WERI-Rb-1 (cell line): ENCODE measurements around the gene NR5A2.

ENCODE experiments used
- DNase-seq: peaks from one replicate; pipeline ENCODE4 v3.0.0-alpha.2; 2020
- H3K27ac ChIP-seq: fragments of 250-450 bp; sonication (Bioruptor Pico); 2 replicates; pipeline ENCODE4 v1.5.1; 2020; ENCODE audit warnings: mild to moderate bottlenecking, moderate library complexity
- H3K27me3 ChIP-seq: fragments of 250-450 bp; sonication (Bioruptor Pico); 2 replicates; pipeline ENCODE4 v1.5.1; 2021; ENCODE audit warnings: mild to moderate bottlenecking, low read depth, moderate library complexity; ENCODE audit not compliant: insufficient read depth, severe bottlenecking
- H3K36me3 ChIP-seq: fragments of 250-450 bp; sonication (Bioruptor Pico); 2 replicates; pipeline ENCODE4 v1.5.1; 2020; ENCODE audit warnings: mild to moderate bottlenecking, moderate library complexity
- H3K4me3 ChIP-seq: 2 replicates; pipeline ENCODE4 v1.5.1; 2011; ENCODE audit warnings: low read depth, mild to moderate bottlenecking, control low read depth, low read length
- H3K9me3 ChIP-seq: fragments of 250-450 bp; sonication (Bioruptor Pico); 2 replicates; pipeline ENCODE4 v1.5.1; 2021; ENCODE audit warnings: mild to moderate bottlenecking, moderate library complexity; ENCODE audit not compliant: severe bottlenecking
- TF ChIP-seq, protein P1 (sequence below): IDR thresholded peaks from 2 replicates; pipeline ENCODE4 v1.5.1; 2011; ENCODE audit warnings: low read depth, mild to moderate bottlenecking, control low read depth, inconsistent platforms, low read length

NR5A2 gene

DNA sequence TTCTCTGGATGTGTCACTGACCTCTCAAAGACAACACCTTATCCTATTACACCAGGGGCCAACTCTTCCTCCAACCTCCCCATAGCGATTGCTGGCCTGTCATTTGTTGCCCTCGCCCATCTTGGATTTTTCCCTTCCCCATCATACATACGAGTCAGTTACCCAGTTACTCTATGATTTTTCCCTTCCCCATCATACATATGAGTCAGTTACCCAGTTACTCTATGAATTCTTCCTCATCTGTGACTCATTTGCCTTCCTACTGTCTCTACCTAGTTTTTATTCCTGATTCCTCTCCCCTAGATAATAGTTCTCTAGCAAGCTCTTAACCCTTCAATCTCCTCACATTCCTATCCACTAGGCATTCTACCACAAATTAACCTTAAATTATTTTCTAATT, 178.8 kb downstream of the NR5A2 start:
- no peak for DNase-seq

DNA sequence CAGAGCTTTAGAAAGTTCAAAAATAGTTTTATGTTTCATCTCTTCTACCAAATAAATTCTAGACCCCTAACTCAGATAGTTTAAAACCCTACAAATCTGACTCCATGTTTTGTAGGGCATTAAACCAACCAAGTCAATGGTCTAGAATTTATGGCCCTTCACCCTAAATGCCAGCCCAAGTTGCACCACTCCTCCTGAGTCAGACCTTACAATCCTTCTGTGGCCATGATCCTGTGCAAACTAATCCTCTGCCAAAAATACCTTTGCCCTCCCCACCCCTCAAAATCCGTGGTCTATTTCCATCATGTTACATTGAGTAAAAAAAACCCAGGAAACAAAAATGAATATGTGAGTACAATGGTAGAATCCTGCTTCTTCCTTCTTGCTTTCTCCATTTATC, 179.3 kb downstream of the NR5A2 start:
- Histone ChIP-seq H3K27ac (no peak overlapping the region), H3K9me3 (no peaks in the 10 kb centered on the region), H3K4me3 (no peak overlapping the region), H3K27me3 (no peaks in the 10 kb centered on the region), H3K36me3 (no peaks in the 10 kb centered on the region)
- DNase-seq, result no peak
- TF ChIP-seq, protein P1, sequence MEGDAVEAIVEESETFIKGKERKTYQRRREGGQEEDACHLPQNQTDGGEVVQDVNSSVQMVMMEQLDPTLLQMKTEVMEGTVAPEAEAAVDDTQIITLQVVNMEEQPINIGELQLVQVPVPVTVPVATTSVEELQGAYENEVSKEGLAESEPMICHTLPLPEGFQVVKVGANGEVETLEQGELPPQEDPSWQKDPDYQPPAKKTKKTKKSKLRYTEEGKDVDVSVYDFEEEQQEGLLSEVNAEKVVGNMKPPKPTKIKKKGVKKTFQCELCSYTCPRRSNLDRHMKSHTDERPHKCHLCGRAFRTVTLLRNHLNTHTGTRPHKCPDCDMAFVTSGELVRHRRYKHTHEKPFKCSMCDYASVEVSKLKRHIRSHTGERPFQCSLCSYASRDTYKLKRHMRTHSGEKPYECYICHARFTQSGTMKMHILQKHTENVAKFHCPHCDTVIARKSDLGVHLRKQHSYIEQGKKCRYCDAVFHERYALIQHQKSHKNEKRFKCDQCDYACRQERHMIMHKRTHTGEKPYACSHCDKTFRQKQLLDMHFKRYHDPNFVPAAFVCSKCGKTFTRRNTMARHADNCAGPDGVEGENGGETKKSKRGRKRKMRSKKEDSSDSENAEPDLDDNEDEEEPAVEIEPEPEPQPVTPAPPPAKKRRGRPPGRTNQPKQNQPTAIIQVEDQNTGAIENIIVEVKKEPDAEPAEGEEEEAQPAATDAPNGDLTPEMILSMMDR, result no peak

More for the DNA sequence above, 178.8 kb downstream of the NR5A2 start:
- H3K36me3 ChIP-seq, result no peaks in the 10 kb centered on the region
- no peak overlapping the region for H3K4me3 ChIP-seq
- H3K27me3 ChIP-seq, result no peaks in the 10 kb centered on the region
- no peaks in the 10 kb centered on the region for H3K9me3 ChIP-seq
- H3K27ac ChIP-seq, result no peak overlapping the region
- TF ChIP-seq, protein P1, result no peak

DNA sequence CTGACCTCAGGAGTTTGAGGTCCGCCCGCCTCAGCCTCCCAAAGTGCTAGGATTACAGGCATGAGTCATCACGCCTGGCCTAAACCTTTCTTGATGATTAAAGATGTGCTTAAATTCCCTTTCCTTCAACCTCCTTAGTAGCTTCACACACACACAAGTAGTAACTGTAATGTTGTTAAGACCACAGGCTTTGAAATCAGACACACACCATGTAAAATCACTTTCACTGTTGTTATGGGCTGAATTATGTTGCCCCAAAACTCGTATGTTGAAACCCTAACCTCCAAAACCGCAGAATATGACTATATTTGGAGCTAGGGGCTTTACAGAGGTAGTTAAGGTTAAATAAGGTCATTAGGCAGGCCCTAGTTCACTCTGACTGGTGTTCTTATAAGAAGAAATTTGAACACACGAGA, 180.2 kb downstream of the NR5A2 start:
- TF ChIP-seq, protein P1, result no peak
- peak; percentile 63 for DNase-seq
- Histone ChIP-seq H3K4me3 (no peak overlapping the region), H3K27ac (no peak overlapping the region), H3K36me3 (no peaks in the 10 kb centered on the region), H3K27me3 (no peaks in the 10 kb centered on the region), H3K9me3 (no peaks in the 10 kb centered on the region)

DNA sequence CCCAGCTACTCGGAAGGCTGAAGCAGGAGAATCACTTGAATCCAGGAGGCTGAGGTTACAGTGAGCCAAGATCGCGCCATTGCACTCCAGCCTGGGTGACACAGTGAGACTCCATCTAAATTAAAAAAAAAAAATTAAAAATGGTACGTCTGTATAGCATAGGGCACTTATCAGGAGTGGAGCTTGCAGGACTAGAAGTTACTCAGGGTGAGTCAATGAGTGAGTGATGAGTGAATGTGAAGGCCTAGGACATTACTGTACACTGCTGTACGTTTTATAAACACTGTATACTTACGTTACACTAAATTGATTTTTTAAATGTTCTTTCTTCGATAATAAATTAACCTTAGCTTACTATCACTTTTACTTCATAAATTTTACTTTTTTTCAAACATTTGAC, 183.6 kb downstream of the NR5A2 start:
- Histone ChIP-seq H3K4me3 (no peak overlapping the region), H3K27me3 (no peaks in the 10 kb centered on the region), H3K36me3 (no peaks in the 10 kb centered on the region), H3K27ac (no peak overlapping the region), H3K9me3 (peaks cover 8% of the 10 kb centered on the region)
- TF ChIP-seq, protein P1, result no peak
- no peak for DNase-seq

DNA sequence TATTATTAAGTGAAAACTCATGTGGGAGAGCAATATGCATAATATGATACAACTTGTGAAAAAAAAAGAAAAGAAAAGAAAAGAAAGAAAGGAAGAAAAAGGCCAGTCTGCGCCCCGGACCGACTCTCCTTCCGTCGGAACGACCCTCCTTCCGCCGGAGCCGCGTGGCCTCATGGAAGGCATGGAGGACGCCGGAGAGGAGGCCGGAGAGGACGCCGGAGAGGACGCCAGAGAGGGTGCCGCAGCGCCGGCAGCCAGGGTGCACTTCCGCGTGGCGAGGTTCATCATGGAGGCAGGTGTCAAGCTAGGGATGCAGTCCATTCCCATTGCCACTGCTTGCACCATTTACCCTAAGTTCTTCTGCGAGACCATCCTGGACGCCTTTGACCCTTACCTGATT, 185.9 kb downstream of the NR5A2 start:
- Histone ChIP-seq H3K36me3 (no peaks in the 10 kb centered on the region), H3K27ac (no peak overlapping the region), H3K27me3 (no peaks in the 10 kb centered on the region), H3K9me3 (peaks cover 8% of the 10 kb centered on the region), H3K4me3 (no peak overlapping the region)
- no peak for DNase-seq
- TF ChIP-seq, protein P1, result no peak

DNA sequence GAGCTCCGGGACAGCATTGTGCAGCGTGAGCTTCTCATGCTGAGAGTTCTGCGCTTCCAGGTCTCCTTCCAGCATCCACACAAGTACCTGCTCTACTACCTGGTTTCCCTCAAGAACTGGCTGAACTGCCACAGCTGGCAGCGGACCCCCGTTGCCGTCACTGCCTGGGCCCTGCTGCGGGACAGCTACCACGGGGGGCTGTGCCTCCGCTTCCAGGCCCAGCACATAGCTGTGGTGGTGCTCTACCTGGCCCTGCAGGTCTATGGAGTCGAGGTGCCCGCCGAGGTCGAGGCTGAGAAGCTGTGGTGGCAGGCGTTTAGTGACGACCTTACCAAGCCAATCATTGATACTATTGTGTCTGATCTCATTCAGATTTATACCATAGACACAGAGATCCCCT, 186.4 kb downstream of the NR5A2 start:
- Histone ChIP-seq H3K9me3 (peaks cover 8% of the 10 kb centered on the region), H3K4me3 (no peak overlapping the region), H3K36me3 (no peaks in the 10 kb centered on the region), H3K27ac (no peak overlapping the region), H3K27me3 (no peaks in the 10 kb centered on the region)
- TF ChIP-seq, protein P1, result no peak
- DNase-seq, result no peak
